H1 (cell line): ENCODE results near the gene ALG5. TPM values are rescaled to one million over a fixed set of nuclear protein-coding genes. Genes with fewer than 3 reads are reported as not detected.

Experiments
- CTCF ChIA-PET: fragments of 300-600 bp; sonication (Branson Sonifier 250); formaldehyde crosslinking; loops from one replicate; lab custom pipeline; 2021; ENCODE audit not compliant: partially characterized antibody; lab: Charles Lee
- POLR2A ChIA-PET: fragments of 300-600 bp; sonication (Branson Sonifier 250); formaldehyde crosslinking; loops from one replicate; lab custom pipeline; 2021; ENCODE audit warnings: inconsistent platforms; ENCODE audit not compliant: partially characterized antibody; lab: Charles Lee
- DNase-seq, 2 experiments: peaks; one replicate each; pipeline versions ENCODE4 v3.0.0 to v3.0.0-alpha.2; 2010 to 2022; ENCODE audit warnings: low spot score in 2 of 2, low read depth in 1 of 2, mixed read lengths in 1 of 2
- FAIRE-seq: peaks from 2 replicates; lab custom pipeline; 2011; peaks lifted over from hg19 to GRCh38; lab: Jason Lieb, UNC
- H2AFZ ChIP-seq: 2 replicates; pipeline ENCODE4 v1.8.1; 2012; ENCODE audit warnings: low read length, inconsistent platforms
- H2AK5ac ChIP-seq: 2 replicates; pipeline ENCODE4 v1.6.1; 2013; ENCODE audit warnings: low read depth, low read length
- H2BK120ac ChIP-seq: replicated peaks from 2 replicates; pipeline ENCODE3; 2013; ENCODE audit warnings: low read depth, low read length, inconsistent platforms
- H2BK12ac ChIP-seq: 2 replicates; pipeline ENCODE4 v1.6.1; 2013; ENCODE audit warnings: low read depth, low read length
- H2BK15ac ChIP-seq: 2 replicates; pipeline ENCODE4 v1.6.1; 2013; ENCODE audit warnings: low read length
- H2BK20ac ChIP-seq: 2 replicates; pipeline ENCODE4 v1.6.1; 2013; ENCODE audit warnings: low read length
- H2BK5ac ChIP-seq: 2 replicates; pipeline ENCODE4 v1.6.1; 2013; ENCODE audit warnings: low read depth, low read length
- H3K14ac ChIP-seq: 2 replicates; pipeline ENCODE4 v1.6.1; 2013; ENCODE audit warnings: inconsistent platforms; ENCODE audit not compliant: insufficient read length
- H3K18ac ChIP-seq: 2 replicates; pipeline ENCODE4 v1.6.1; 2013; ENCODE audit warnings: low read length; ENCODE audit errors: extremely low read depth
- H3K23ac ChIP-seq: 2 replicates; pipeline ENCODE4 v1.6.1; 2013; ENCODE audit warnings: inconsistent platforms; ENCODE audit not compliant: insufficient read length
- H3K23me2 ChIP-seq: 2 replicates; pipeline ENCODE4 v1.6.1; 2013; ENCODE audit warnings: low read depth, low read length
- H3K27ac ChIP-seq: 2 replicates; pipeline ENCODE4 v1.6.1; 2011; ENCODE audit warnings: low read depth, low read length, inconsistent platforms
- H3K27me3 ChIP-seq, 4 experiments: replicated peaks in 1 of 4; 1 replicate in 1 of 4; 2 replicates in 3 of 4; pipeline versions ENCODE4 v1.6.1 to v1.8.1; 2011 to 2013; ENCODE audit warnings: low read length in 3 of 4, mild to moderate bottlenecking in 3 of 4, inconsistent platforms in 2 of 4, mixed read lengths in 2 of 4, moderate library complexity in 1 of 4; ENCODE audit not compliant: control insufficient read depth in 3 of 4, insufficient read depth in 3 of 4; ENCODE audit errors: extremely low read depth in 1 of 4
- H3K36me3 ChIP-seq, 4 experiments: 2 replicates each; pipeline versions ENCODE4 v1.6.1 to v1.8.1; 2011 to 2013; ENCODE audit warnings: mild to moderate bottlenecking in 4 of 4, low read length in 3 of 4, moderate library complexity in 2 of 4, control low read depth in 1 of 4, inconsistent platforms in 1 of 4; ENCODE audit not compliant: insufficient read depth in 4 of 4, control insufficient read depth in 2 of 4
- H3K4ac ChIP-seq: replicated peaks from 2 replicates; pipeline ENCODE3; 2013; ENCODE audit warnings: low read length, low read depth, mixed read lengths, inconsistent platforms; ENCODE audit not compliant: insufficient read length
- H3K4me1 ChIP-seq, 4 experiments: replicated peaks in 1 of 4; 1 replicate in 1 of 4; 2 replicates in 3 of 4; pipeline versions ENCODE4 v1.6.1 to v1.8.1; 2011 to 2013; ENCODE audit warnings: low read length in 3 of 4, inconsistent platforms in 2 of 4, mixed read lengths in 1 of 4; ENCODE audit not compliant: insufficient read depth in 4 of 4, control insufficient read depth in 3 of 4
- H3K4me2 ChIP-seq, 2 experiments: 2 replicates each; pipeline versions ENCODE4 v1.6.1 to v1.8.1; 2011 to 2013; ENCODE audit warnings: low read depth in 2 of 2, low read length in 2 of 2, control low read depth in 1 of 2, inconsistent platforms in 1 of 2, mild to moderate bottlenecking in 1 of 2; ENCODE audit not compliant: insufficient read depth in 1 of 2
- H3K4me3 ChIP-seq, 4 experiments: fragments of 200-600, 300-600 bp in 1 of 4; sonication (generic), shearing (Covaris generic), sonication (Bioruptor Twin) in 1 of 4; 2 replicates each; pipeline versions ENCODE4 v1.5.1 to v1.8.1; 2011 to 2016; ENCODE audit warnings: low read length in 4 of 4, low read depth in 3 of 4, control low read depth in 2 of 4, inconsistent platforms in 2 of 4, mild to moderate bottlenecking in 2 of 4, mixed read lengths in 1 of 4, moderate library complexity in 1 of 4; ENCODE audit not compliant: insufficient read depth in 2 of 4; ENCODE audit errors: extremely low read depth in 1 of 4
- H3K56ac ChIP-seq: replicated peaks from 2 replicates; pipeline ENCODE3; 2013; ENCODE audit warnings: low read depth, mild to moderate bottlenecking, mixed read lengths, low read length, inconsistent platforms; ENCODE audit not compliant: insufficient read length
- H3K79me1 ChIP-seq: 2 replicates; pipeline ENCODE4 v1.6.1; 2013; ENCODE audit warnings: low read depth, low read length, control low read depth
- H3K79me2 ChIP-seq, 2 experiments: 2 replicates each; pipeline versions ENCODE4 v1.6.1 to v1.8.1; 2012 to 2013; ENCODE audit warnings: low read length in 2 of 2, mild to moderate bottlenecking in 2 of 2, inconsistent platforms in 1 of 2; ENCODE audit not compliant: insufficient read depth in 2 of 2, control insufficient read depth in 1 of 2
- H3K9ac ChIP-seq, 4 experiments: replicated peaks in 1 of 4; 1 replicate in 1 of 4; 2 replicates in 3 of 4; pipeline versions ENCODE4 v1.6.1 to v1.8.1; 2011 to 2013; ENCODE audit warnings: low read depth in 3 of 4, low read length in 3 of 4, control low read depth in 2 of 4, mild to moderate bottlenecking in 2 of 4, moderate library complexity in 2 of 4, inconsistent platforms in 1 of 4; ENCODE audit errors: extremely low read depth in 1 of 4
- H3K9me3 ChIP-seq, 2 experiments: 2 replicates each; pipeline versions ENCODE4 v1.6.1 to v1.8.1; 2012 to 2013; ENCODE audit warnings: mild to moderate bottlenecking in 2 of 2, moderate library complexity in 2 of 2, control low read depth in 1 of 2, inconsistent platforms in 1 of 2, low read depth in 1 of 2, low read length in 1 of 2, mixed read lengths in 1 of 2; ENCODE audit not compliant: insufficient read depth in 2 of 2
- H4K20me1 ChIP-seq, 2 experiments: replicated peaks in 1 of 2; 2 replicates each; pipeline versions ENCODE3 to v1.8.1; 2011 to 2013; ENCODE audit warnings: inconsistent platforms in 2 of 2, low read length in 2 of 2, mild to moderate bottlenecking in 1 of 2; ENCODE audit not compliant: insufficient read depth in 2 of 2, control insufficient read depth in 1 of 2
- H4K5ac ChIP-seq: 2 replicates; pipeline ENCODE4 v1.6.1; 2013; ENCODE audit warnings: low read length, low read depth, mixed read lengths, inconsistent platforms; ENCODE audit not compliant: insufficient read length
- H4K8ac ChIP-seq: 2 replicates; pipeline ENCODE4 v1.8.0; 2013; ENCODE audit warnings: mild to moderate bottlenecking, moderate library complexity, low read length, inconsistent platforms; ENCODE audit not compliant: insufficient read depth; ENCODE audit errors: extremely low read depth
- H4K91ac ChIP-seq: replicated peaks from 2 replicates; pipeline ENCODE3; 2013; ENCODE audit warnings: low read length, mixed read lengths, inconsistent platforms; ENCODE audit not compliant: insufficient read length
- BCL11A ChIP-seq, 2 experiments: IDR thresholded peaks; one replicate each; pipeline ENCODE4 v1.6.1; 2011; ENCODE audit warnings: low read depth in 2 of 2, low read length in 2 of 2, mild to moderate bottlenecking in 2 of 2
- CEBPB ChIP-seq: IDR thresholded peaks from 2 replicates; pipeline ENCODE4 v1.6.1; 2012; ENCODE audit warnings: low read depth, low read length
- CHD2 ChIP-seq: IDR thresholded peaks from 2 replicates; pipeline ENCODE4 v1.6.1; 2012; ENCODE audit warnings: low read length, improper control_type of control experiment
- CTBP2 ChIP-seq: IDR thresholded peaks from 2 replicates; pipeline ENCODE4 v1.7.0; 2011; ENCODE audit warnings: borderline replicate concordance, mild to moderate bottlenecking, moderate library complexity, mixed read lengths, low read length; ENCODE audit not compliant: insufficient read depth, insufficient read length
- EGR1 ChIP-seq: IDR thresholded peaks from 2 replicates; pipeline ENCODE4 v1.6.1; 2011; ENCODE audit warnings: low read depth, low read length, borderline replicate concordance
- EP300 ChIP-seq, 2 experiments: IDR thresholded peaks; 1 replicate in 1 of 2; 2 replicates in 1 of 2; pipeline ENCODE4 v1.6.1; 2011 to 2012; ENCODE audit warnings: low read depth in 2 of 2, low read length in 2 of 2, mild to moderate bottlenecking in 2 of 2, borderline replicate concordance in 1 of 2, inconsistent platforms in 1 of 2, moderate library complexity in 1 of 2
- EZH2 ChIP-seq: fragments of 200-600 bp; sonication (generic); IDR thresholded peaks from 2 replicates; pipeline ENCODE4 v1.7.1; 2012; ENCODE audit warnings: low read depth, mild to moderate bottlenecking, moderate library complexity, low read length, inconsistent platforms; ENCODE audit not compliant: severe bottlenecking
- GTF2F1 ChIP-seq: IDR thresholded peaks from 2 replicates; pipeline ENCODE4 v1.6.1; 2012; ENCODE audit warnings: low read depth, low read length, improper control_type of control experiment, borderline replicate concordance
- PHF8 ChIP-seq: fragments of 200-600 bp; sonication (generic); conservative IDR thresholded peaks from 2 replicates; pipeline ENCODE4 v1.7.1; 2012; ENCODE audit warnings: low read depth, mild to moderate bottlenecking, inconsistent platforms, low read length, moderate library complexity
- POLR2AphosphoS5 ChIP-seq: IDR thresholded peaks from 2 replicates; pipeline ENCODE4 v1.6.1; 2011; ENCODE audit warnings: low read depth, low read length
- RBBP5 ChIP-seq: IDR thresholded peaks from 2 replicates; pipeline ENCODE4 v1.7.1; 2012; ENCODE audit warnings: low read depth, mild to moderate bottlenecking, inconsistent platforms, low read length, moderate library complexity, borderline replicate concordance
- WGBS, 2 experiments: shearing (Covaris generic) in 1 of 2; methylation state at CpG; one replicate each; pipeline versions ENCODE4 v1.1.6 to v1.1.7; 2013 to 2015; ENCODE audit warnings: low lambda C conversion rate in 2 of 2, mixed read lengths in 2 of 2, inconsistent platforms in 1 of 2, low coverage in 1 of 2, missing lambda C conversion rate in 1 of 2; ENCODE audit not compliant: insufficient replicate concordance in 2 of 2, insufficient coverage in 1 of 2, insufficient read length in 1 of 2; ENCODE audit errors: extremely low coverage in 1 of 2, missing lambda C conversion rate in 1 of 2; 5-methylcytosine and 5-hydroxymethylcytosine counted together
- polyA plus RNA-seq, 7 experiments: library from polyadenylated mRNA; depleted of rRNA in 3 of 7; stranded (reverse) in 5 of 7; unstranded in 2 of 7; fragments of >200 nt in 5 of 7; fragments of 200-250 nt in 2 of 7; gene quantifications; 1 replicate in 5 of 7; 2 replicates in 1 of 7; 4 replicates in 1 of 7; pipeline versions ENCODE4 v1.2.1 to v1.2.3, GENCODE V29; 2011 to 2013; ENCODE audit warnings: missing spikeins in 2 of 7, mixed read lengths in 2 of 7
- total RNA-seq: library from RNA; stranded (reverse); fragmentation: NEBNext Ultra II Directional; extraction: Animal tissue kit (Norgen Biotek cat#: 25700); gene quantifications from 2 replicates; pipeline ENCODE4 v1.2.1, GENCODE V29; 2021

The ALG5 gene
- total and polyA plus RNA-seq, 2 of the 8 experiments (the other 6 are each of a cell fraction or from before 2014, with no cell fraction given) = 15.0 to 24.3 TPM

- Histone ChIP-seq H2BK15ac (no peak overlapping the region), H2BK5ac (no peak overlapping the region), H3K79me1 (no peaks in the 10 kb centered on the region), H3K79me2 (no peaks in the 10 kb centered on the region), H4K91ac (no peak overlapping the region), H3K27me3 (peaks cover 1 to 20% (median 16%) of the 10 kb centered on the region in 4 experiments), H2AK5ac (no peak overlapping the region), H2AFZ (no peak overlapping the region), H4K8ac (no peak overlapping the region), H3K23me2 (peaks cover 10% of the 10 kb centered on the region; the same call in 1 of the 2 replicates), H2BK120ac (no peak overlapping the region), H3K4me1 (peaks cover 3 to 5% (median 4%) of the 10 kb centered on the region in 4 experiments; a peak in 3 of 7 replicates), H3K23ac (no peak overlapping the region), H3K4ac (no peak overlapping the region), H3K14ac (no peak overlapping the region), H3K18ac (no peak overlapping the region), H2BK12ac (no peak overlapping the region), H3K56ac (no peak overlapping the region), H3K9me3 (no peaks in the 10 kb centered on the region), H4K5ac (no peak overlapping the region), H3K36me3 (no peaks in the 10 kb centered on the region), H3K4me2 (no peak overlapping the region), H3K4me3 (no peak overlapping the region), H4K20me1 (no peaks in the 10 kb centered on the region), H2BK20ac (no peak overlapping the region), H3K9ac (no peak overlapping the region), H3K27ac (no peak overlapping the region)
- ChIA-PET CTCF (interaction anchor here (0.6 to 1.8 kb wide), 4 partner anchors 29 to 633 kb away, joined by 3 to 7 read pairs (median 4); no protein-coding TSS in a partner anchor), POLR2A (interaction anchor here (1.6 kb wide), 1 partner anchor 84 kb away, joined by 3 read pairs; no protein-coding TSS in a partner anchor)
- WGBS, 2 experiments = 90% methylated on average over 6 of the region's 6 CpGs; no CpG with 5 or more reads in 1 of the 2 experiments
- DNase-seq (no peak), FAIRE-seq (no peak)
- TF ChIP-seq GTF2F1 (no peak), CHD2 (no peak), PHF8 (no peak), CEBPB (no peak), EP300 (IDR thresholded peaks at IDR 0.05; ENCODE audit: borderline replicate concordance in 1 of 2, low read depth in 2 of 2, low read length in 2 of 2) (no peak), BCL11A (IDR thresholded peaks at IDR 0.05; ENCODE audit: low read depth in 2 of 2, low read length in 2 of 2) (no peak), POLR2AphosphoS5 (no peak), CTBP2 (no peak), EZH2 (no peak), RBBP5 (no peak), EGR1 (no peak)
Observed at GRCh38 chr13:36915896-36916640, 83.1 kb downstream of the ALG5 start.
